Nephron progenitor cell (in vitro differentiated cells): Measurements from ENCODE around the gene TENT5C.
A peak's percentile ranks its signal among the peaks of the same experiment; 100 is the strongest.

ENCODE experiments used
- DNase-seq: peaks from one replicate; pipeline ENCODE4 v3.0.0; 2021
- H3K27ac Mint-ChIP-seq: 2 replicates; pipeline ENCODE4 v1.8.0; 2021; ENCODE audit warnings: mild to moderate bottlenecking, moderate library complexity, mixed read lengths
- H3K27me3 Mint-ChIP-seq: 2 replicates; pipeline ENCODE4 v1.8.0; 2021; ENCODE audit warnings: mild to moderate bottlenecking, low read depth, mixed read lengths; ENCODE audit not compliant: poor library complexity
- H3K36me3 Mint-ChIP-seq: 2 replicates; pipeline ENCODE4 v1.8.0; 2021; ENCODE audit warnings: low read depth, mixed read lengths
- H3K4me1 Mint-ChIP-seq: 2 replicates; pipeline ENCODE4 v1.8.0; 2021; ENCODE audit warnings: mixed read lengths
- H3K4me3 Mint-ChIP-seq: 2 replicates; pipeline ENCODE4 v1.8.0; 2021; ENCODE audit warnings: mild to moderate bottlenecking, moderate library complexity, mixed read lengths
- H3K9me3 Mint-ChIP-seq: 2 replicates; pipeline ENCODE4 v1.8.0; 2021; ENCODE audit warnings: mild to moderate bottlenecking, moderate library complexity, mixed read lengths
- TF ChIP-seq, protein P1 (sequence below): fragments of 200-600 bp; sonication (generic); IDR thresholded peaks from 2 replicates; pipeline ENCODE4 v1.5.0; 2021; ENCODE audit warnings: antibody characterized with exemption

Gene TENT5C

DNA sequence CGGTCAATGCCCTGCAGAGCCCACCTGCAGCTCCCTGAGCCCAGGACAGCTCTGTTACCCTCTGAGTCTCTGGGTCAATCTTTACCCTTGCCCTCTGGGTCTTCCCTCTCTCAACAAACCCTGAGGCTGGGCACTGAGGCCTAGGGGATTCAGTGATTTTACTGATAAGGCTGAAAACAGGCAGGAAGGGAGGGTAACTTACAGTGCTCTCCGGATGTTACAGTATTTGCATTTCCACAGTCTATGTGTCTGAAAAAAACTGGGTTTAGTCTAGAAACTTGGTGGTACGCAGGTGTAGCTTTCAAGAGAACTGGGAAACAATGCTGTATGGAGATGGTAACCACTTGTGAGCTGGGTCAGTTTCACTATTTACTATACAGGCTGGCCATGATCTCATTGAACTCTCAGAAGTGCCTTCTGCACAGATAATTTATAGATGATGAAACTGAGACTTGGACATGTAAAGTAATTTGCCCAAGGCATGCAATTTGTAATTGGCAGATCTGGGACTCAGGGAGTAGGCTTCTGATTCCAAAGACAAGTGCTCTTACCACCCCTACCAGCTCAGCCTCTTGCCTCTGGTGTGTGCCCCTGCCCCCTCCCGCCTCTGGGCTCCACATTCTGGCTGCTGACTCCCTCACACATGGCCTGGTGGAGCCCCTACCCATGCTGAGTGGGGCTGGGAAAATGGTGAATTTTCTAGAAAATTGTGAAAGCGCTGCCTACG lies 48.8 kb downstream of the TENT5C start:
- H3K36me3 Mint-ChIP-seq = no peaks in the 10 kb centered on the region
- H3K27ac Mint-ChIP-seq = no peak overlapping the region
- TF ChIP-seq, protein P1, sequence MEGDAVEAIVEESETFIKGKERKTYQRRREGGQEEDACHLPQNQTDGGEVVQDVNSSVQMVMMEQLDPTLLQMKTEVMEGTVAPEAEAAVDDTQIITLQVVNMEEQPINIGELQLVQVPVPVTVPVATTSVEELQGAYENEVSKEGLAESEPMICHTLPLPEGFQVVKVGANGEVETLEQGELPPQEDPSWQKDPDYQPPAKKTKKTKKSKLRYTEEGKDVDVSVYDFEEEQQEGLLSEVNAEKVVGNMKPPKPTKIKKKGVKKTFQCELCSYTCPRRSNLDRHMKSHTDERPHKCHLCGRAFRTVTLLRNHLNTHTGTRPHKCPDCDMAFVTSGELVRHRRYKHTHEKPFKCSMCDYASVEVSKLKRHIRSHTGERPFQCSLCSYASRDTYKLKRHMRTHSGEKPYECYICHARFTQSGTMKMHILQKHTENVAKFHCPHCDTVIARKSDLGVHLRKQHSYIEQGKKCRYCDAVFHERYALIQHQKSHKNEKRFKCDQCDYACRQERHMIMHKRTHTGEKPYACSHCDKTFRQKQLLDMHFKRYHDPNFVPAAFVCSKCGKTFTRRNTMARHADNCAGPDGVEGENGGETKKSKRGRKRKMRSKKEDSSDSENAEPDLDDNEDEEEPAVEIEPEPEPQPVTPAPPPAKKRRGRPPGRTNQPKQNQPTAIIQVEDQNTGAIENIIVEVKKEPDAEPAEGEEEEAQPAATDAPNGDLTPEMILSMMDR = no peak
- peaks cover 7% of the 10 kb centered on the region for H3K27me3 Mint-ChIP-seq
- no peak overlapping the region for H3K4me3 Mint-ChIP-seq
- peaks cover 29% of the 10 kb centered on the region for H3K4me1 Mint-ChIP-seq
- DNase-seq = no peak
- H3K9me3 Mint-ChIP-seq = no peaks in the 10 kb centered on the region

DNA sequence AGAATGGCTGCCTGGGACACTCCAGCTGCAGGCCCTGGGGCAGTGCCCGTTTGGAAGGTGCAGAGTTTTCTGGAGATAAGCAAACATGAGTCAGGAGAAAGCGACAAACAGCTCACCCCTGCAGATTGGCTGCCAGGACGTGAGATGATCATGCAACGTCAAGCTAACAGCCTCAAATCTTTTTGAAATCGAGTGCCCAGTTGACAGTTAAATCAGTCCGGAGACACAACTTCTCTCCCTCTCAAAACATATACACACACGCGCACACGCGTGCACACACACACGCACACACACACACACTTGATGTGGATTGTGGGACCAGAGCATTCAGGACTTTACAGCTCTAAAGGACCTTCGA lies 49.4 kb downstream of the TENT5C start:
- Mint-ChIP-seq H3K9me3 (no peaks in the 10 kb centered on the region), H3K27ac (no peak overlapping the region), H3K27me3 (peaks cover 7% of the 10 kb centered on the region), H3K4me1 (peaks cover 29% of the 10 kb centered on the region), H3K4me3 (no peak overlapping the region), H3K36me3 (no peaks in the 10 kb centered on the region)
- DNase-seq = no peak
- TF ChIP-seq, protein P1 = no peak

DNA sequence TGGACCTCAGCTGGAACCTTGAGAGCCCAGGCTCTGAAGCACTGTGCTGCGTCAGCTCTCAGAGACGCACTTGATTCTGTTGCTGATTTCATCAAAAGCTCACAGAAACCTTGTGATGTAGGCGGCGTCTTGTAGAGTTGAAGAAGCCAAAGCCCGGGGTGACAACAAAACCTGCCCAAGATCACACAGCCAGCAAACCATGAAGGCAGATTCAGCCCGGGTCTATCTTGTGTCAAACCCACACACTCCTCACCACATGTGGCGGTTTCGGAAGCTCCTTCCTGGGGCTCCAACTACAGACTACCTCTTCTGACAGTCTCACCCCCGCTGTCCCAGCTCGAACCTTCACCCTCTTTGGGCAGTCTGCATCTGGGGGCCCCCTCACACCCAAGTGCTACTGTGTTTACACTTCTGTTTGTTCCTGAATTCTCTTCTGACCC lies 50.4 kb downstream of the TENT5C start:
- Mint-ChIP-seq H3K9me3 (no peaks in the 10 kb centered on the region), H3K27me3 (peaks cover 9% of the 10 kb centered on the region), H3K27ac (peak overlapping the region; percentile 41), H3K4me1 (peaks cover 29% of the 10 kb centered on the region), H3K36me3 (no peaks in the 10 kb centered on the region), H3K4me3 (peak overlapping the region; percentile 2)
- DNase-seq = no peak
- TF ChIP-seq, protein P1 = no peak

DNA sequence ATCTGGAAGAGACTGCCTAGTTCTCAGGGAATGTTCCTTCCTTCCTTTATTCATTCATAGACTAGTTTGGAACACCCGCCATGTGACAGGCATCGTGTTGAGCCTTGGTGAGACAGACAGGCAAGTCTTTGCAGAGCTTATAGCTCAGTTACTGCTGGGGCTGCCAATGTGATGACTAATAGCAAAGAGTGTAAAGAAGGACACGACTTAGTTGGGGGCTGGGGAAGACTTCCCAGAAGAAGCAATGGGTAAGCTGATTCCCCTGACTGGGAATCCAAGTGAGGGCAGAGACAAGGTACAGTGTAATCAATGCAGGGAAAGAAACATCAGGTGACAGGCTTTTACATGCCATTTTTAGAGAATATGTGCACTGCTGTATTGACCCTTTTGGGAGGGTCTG lies 51.2 kb downstream of the TENT5C start:
- H3K4me1 Mint-ChIP-seq = peaks cover 29% of the 10 kb centered on the region
- no peak for DNase-seq
- peaks cover 13% of the 10 kb centered on the region for H3K27me3 Mint-ChIP-seq
- no peaks in the 10 kb centered on the region for H3K9me3 Mint-ChIP-seq
- peak overlapping the region; percentile 31 for H3K27ac Mint-ChIP-seq
- TF ChIP-seq, protein P1 = no peak
- H3K36me3 Mint-ChIP-seq = no peaks in the 10 kb centered on the region
- no peak overlapping the region for H3K4me3 Mint-ChIP-seq

DNA sequence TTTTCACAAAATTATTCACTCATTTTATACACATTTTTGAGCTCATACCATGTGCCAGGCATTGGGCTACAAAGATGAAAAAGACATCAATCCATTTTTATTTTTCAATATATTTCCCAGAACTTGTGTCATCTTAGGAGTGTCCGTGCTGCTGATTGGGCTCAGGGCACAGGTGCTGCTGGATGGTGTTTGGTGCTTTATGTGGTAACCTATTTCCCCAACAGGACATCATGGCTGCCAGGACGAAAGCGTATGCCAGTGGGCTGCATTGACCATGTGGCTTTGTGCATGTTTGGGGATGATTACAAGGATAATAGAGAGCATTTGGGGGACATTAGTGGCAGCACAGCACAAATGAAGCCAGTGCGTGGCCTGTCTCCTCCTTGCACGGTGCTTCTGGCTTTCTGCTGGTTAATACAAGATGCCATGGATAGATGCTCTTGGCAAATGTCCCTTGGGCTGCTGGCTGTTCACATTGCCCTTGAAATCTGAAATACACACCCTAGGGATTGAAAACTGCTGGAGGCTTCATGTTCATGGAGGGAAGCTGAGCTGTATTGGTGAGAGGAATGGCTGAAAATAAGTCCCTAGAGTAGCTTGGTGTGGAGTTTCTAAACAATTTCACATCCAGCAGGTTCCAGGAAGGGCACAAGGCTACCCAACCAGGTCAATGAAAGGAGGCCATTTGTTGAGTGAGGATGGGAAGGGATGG lies 52.3 kb downstream of the TENT5C start:
- Mint-ChIP-seq H3K4me3 (no peak overlapping the region), H3K36me3 (no peaks in the 10 kb centered on the region)
- TF ChIP-seq, protein P1 = no peak

More for the DNA sequence above, 52.3 kb downstream of the TENT5C start:
- peaks cover 3% of the 10 kb centered on the region for H3K9me3 Mint-ChIP-seq
- no peak for DNase-seq
- peaks cover 29% of the 10 kb centered on the region for H3K4me1 Mint-ChIP-seq
- H3K27me3 Mint-ChIP-seq = peaks cover 14% of the 10 kb centered on the region
- H3K27ac Mint-ChIP-seq = no peak overlapping the region
